Measurements from ENCODE around the gene ZNF14. TPM values are rescaled to one million over a fixed set of nuclear protein-coding genes. Genes with fewer than 3 reads are reported as not detected.
"Not testable (repeated sequence)": the region's sequence is repeated elsewhere in the genome, so short reads cannot be mapped to it uniquely, and the experiment has no call there.

The ZNF14 gene
- total RNA-seq, 1 experiment from 2014 or later = 2.3 TPM

DNA sequence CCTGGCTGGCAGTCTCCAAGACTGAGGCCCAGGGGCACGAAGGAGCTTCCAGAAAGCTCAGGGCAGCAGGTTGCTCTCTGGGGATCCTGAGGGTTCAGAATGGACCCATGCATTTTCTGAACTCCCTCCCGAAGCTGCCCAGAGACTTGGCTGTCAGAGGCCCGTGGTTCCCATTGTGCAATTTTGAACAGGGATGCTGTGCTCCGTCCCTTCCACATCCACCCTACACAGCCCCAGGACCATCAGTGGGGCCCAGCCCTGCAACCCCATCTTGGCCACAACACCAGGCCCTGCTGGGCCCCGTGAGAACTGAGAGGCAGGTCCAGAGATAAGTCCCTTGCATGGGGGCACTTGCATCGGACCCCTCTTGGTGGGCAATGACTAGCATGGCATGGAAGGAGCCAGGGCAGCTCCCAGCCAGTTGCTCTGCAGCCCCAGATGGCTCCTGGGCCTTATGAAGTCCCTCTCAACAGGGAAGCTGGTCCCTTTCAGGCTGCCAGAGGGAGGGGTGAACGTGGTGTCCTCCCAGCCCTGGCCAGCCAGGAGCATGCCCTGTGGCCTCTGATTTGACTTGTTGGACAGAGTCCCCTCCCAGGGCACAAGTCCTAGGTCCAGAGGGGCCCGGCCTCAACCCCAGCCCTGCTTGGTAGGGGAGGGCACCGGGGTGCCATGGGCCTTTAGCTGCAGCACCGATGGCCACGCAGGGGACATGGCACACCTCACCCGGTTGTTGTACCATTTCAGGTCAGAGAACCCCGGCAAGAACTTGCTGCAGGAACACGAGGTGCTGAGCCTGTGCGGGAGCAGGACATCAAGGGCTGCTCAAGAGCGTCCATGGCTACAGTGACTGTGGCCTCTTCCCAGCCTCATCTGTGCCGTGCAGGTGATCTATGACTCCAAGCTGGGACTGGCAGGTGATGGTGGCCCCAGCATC is 17.3 kb upstream of the ZNF14 start:
- DNase-seq = peak; percentile 38
- Histone ChIP-seq H3K4me3 (ENCODE audit: insufficient read depth, low read depth, low read length) (no peak overlapping the region), H3K27me3 (ENCODE audit: control insufficient read depth, insufficient read depth, low read length) (no peaks in the 10 kb centered on the region), H3K36me3 (replicated peaks; ENCODE audit: control insufficient read depth, insufficient read depth, low read length) (no peaks in the 10 kb centered on the region)

DNA sequence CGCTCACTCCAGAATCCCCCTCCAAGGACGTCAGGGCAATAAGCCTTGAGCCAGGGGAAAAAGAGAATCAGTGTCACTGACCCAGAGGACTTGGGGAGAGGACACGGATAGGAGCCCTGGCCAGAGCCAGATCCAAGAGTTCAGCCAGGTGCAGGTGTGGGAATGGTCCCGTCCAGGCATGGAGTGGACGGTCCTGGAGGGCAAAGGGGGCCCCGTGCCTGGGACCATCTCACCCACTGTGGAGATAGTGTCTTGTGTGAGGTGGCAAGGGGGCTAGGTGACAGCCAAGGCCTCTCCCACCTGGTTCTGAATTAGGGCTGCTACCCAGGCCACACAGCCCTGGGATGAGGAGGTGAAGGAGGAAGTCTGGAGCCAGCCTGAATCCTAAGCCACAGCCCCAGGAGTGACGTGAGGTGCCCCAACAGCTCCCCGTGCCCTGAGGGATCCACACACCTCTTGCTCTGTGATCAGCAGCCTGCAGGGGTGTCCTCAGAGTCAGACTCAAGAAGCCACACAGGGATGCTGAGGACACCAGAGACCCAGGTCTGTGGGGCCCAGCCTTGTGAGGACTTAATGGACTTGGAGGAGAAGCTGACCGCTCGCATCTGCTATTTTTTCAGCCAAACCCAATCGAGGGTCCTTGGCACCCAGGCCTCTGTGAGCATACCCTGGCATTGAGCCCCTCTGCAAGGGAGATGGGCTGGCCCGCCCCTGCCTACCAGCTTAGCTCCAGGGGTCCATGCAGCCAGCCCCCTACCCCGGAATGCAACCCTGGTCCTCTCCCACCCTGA is 16.4 kb upstream of the ZNF14 start:
- Histone ChIP-seq H3K36me3 (replicated peaks; ENCODE audit: control insufficient read depth, insufficient read depth, low read length) (no peaks in the 10 kb centered on the region), H3K27me3 (ENCODE audit: control insufficient read depth, insufficient read depth, low read length) (no peaks in the 10 kb centered on the region), H3K4me3 (ENCODE audit: insufficient read depth, low read depth, low read length) (no peak overlapping the region)
- DNase-seq = peak; percentile 44

DNA sequence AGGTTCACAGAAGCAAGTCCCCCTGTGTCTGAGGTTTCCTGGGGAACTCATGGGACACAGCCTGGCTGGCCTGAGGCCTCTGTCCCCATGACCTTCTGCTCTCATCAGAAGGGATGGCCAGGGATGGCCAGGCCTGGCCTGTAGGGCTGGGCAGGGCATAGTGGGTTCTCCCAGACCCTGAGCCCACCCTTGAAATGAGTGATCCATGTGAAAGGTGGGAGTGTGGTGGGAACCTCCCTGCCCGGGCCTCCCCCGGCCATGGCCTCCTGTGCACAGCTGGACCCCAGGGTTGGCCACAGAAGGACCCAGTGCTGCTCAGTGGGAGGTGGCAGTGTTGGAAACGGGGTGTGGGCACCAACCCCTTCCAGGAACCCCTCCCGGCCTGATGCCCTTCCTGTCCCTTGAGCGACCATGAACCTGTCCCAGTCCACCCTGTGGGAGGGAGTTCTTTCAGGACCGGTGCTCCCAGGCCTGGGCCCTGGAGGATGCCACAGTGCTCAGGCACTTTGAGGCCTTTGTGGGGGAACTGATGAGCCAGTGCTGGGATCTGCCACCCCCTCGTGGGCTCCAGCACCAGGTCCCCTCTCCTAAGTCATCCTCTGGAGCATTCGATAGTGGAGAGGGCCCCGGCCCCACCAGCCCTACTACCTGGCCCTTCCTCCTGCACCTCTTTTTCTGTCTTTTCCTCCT is 15.5 kb upstream of the ZNF14 start:
- peak; percentile 26 for DNase-seq
- no peak overlapping the region for H3K4me3 ChIP-seq (ENCODE audit: insufficient read depth, low read depth, low read length)
- H3K27me3 ChIP-seq (ENCODE audit: control insufficient read depth, insufficient read depth, low read length) = no peaks in the 10 kb centered on the region
- no peaks in the 10 kb centered on the region for H3K36me3 ChIP-seq (replicated peaks; ENCODE audit: control insufficient read depth, insufficient read depth, low read length)

DNA sequence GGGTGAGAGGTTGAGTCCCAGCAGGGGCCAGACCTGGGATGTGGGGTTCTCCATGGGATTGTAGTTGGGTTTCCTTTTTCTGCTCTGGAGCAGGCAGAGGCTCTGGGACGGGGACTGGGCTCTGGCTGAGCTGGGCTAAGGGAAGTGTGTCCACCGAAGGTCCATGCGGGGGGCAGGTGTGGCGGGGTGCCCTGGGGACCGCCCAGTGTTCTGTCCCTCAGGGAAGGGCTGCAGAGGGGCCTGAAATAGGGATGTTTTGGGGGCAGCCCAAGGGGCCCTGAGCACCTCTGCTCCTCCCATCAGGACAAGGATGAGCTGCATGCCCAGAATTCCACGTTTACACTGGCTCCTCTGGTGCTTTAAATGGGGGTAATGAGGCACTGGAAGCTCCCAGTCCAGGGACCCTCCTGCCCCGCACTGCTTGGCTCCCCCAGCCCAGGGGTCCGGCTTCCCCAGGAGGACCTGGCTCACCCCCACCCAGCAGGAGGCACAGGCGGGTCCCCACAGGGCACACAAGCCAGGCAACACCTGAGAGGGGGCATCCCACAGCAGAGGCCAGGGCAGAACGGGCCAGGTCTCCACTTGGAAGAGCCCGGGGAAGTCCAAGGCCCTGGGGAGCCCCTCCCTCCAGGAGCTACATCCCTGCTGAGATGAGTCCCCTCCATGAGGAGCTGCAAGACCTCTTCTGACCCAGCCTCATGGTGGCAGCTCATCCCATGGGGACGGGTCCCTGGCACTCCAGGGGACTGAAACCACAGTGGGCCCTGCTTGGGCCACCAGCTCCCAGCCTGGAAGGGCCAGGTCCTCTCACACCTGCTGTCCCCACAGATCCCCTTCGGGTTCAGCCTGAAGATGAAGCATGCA is 14.7 kb upstream of the ZNF14 start:
- DNase-seq = peak; percentile 49
- Histone ChIP-seq H3K27me3 (ENCODE audit: control insufficient read depth, insufficient read depth, low read length) (no peaks in the 10 kb centered on the region), H3K36me3 (replicated peaks; ENCODE audit: control insufficient read depth, insufficient read depth, low read length) (no peaks in the 10 kb centered on the region), H3K4me3 (ENCODE audit: insufficient read depth, low read depth, low read length) (no peak overlapping the region)

DNA sequence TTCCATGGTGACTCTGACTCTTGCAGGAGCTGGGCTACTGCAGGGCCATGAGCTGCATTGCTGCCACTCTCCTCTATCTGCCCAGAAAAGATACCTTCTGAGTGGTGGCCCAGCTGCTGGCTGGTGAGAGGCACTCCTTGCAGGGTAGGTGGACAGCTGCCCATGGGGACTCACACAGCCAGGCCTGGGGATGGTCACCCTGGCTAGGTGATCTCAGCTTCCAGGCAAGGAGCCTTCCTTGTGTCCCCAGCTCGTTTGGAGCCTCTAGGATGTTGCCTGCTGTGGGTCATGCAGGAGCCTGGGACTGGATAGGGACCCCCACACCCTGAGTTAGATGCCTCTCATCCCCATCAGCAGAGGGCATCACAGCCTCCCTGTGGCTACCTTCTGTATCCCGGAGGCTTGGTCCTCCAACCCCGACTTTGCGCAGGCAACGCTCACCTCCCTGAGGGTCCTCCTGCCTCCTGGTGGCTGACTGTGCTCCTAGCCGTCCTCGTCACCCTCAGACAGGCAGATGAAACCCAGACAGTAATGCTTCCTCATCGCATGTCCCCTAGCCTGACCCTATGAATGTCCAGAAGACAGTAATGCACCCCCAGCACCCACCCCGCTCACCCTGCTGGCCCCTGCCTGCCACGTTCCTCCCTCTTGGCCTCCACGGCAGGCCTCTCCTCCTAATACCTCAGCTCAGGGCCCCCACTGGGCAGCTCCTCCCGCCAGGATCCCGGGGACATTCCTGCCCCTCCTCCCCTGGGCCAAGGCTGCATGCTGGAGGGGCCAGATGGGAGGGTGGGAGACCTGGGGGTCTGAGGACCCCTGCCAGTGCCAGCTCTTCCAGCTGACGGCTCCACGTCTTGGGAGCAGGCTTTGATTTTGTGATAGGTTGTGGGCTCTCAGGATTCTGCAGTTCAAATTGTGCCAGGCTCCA is 13.6 kb upstream of the ZNF14 start:
- H3K36me3 ChIP-seq (replicated peaks; ENCODE audit: control insufficient read depth, insufficient read depth, low read length) = no peaks in the 10 kb centered on the region
- H3K4me3 ChIP-seq (ENCODE audit: insufficient read depth, low read depth, low read length) = no peak overlapping the region
- no peaks in the 10 kb centered on the region for H3K27me3 ChIP-seq (ENCODE audit: control insufficient read depth, insufficient read depth, low read length)
- DNase-seq = peak; percentile 80

DNA sequence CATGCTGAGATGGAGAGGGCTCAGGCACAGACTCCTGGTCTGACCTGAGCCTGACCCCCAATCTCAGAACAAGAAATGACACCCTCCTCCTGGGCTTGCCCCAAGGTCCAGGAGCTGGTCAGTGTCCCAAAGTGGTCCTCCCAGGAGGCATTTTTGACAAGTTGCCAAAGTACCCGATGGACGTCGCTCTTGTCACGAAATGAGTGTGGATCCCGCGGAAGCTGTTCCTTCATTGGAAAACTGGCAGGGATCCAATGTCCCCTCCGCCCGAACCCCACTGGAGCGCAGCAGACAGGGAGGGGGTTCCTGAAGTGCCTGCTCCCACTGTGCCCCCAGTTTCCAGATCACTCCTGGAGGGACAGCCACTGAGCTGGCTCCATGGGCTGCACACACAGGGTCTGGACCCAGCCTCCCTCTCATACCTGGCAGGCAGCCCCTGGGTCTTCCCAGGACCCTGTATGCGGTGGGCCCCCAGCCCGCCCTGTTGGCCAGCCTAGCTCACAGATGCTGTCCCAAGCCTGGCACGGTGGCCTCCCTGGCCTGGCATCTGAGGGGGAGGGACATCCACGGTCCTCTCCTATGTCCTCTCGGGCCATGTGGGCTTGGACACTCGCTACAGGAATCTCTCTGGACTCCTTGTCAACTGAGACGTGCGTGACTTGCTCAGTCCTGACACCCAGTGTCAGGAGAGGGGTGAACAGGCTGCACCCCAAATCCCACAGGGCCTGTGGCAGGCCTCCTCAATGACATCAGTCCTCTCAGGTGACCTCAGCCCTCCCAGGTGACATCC is 12.8 kb upstream of the ZNF14 start:
- peak; percentile 53 for DNase-seq
- Histone ChIP-seq H3K4me3 (ENCODE audit: insufficient read depth, low read depth, low read length) (no peak overlapping the region), H3K27me3 (ENCODE audit: control insufficient read depth, insufficient read depth, low read length) (no peaks in the 10 kb centered on the region), H3K36me3 (replicated peaks; ENCODE audit: control insufficient read depth, insufficient read depth, low read length) (no peaks in the 10 kb centered on the region)

DNA sequence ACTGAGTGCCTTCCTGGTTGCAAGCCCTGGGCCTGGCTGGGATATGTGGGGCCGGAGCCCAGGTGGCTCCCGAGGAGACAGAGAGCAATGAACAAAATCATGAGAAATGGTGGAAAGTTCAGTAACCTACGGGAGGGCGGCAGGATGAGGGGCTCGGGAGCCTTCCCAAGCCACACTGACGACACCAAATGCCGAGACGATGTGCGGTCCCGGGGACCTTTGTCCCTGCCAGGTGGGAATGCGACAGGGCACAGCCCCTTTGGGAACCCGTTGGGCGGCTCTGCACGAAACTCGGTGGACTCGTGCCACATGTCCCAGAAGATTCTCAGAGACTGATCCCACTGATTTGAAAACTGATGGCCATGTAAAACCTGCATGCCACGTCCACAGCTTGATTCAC is 11.7 kb upstream of the ZNF14 start:
- Histone ChIP-seq H3K36me3 (replicated peaks; ENCODE audit: control insufficient read depth, insufficient read depth, low read length) (no peaks in the 10 kb centered on the region), H3K27me3 (ENCODE audit: control insufficient read depth, insufficient read depth, low read length) (no peaks in the 10 kb centered on the region), H3K4me3 (ENCODE audit: insufficient read depth, low read depth, low read length) (no peak overlapping the region)
- peak; percentile 39 for DNase-seq

DNA sequence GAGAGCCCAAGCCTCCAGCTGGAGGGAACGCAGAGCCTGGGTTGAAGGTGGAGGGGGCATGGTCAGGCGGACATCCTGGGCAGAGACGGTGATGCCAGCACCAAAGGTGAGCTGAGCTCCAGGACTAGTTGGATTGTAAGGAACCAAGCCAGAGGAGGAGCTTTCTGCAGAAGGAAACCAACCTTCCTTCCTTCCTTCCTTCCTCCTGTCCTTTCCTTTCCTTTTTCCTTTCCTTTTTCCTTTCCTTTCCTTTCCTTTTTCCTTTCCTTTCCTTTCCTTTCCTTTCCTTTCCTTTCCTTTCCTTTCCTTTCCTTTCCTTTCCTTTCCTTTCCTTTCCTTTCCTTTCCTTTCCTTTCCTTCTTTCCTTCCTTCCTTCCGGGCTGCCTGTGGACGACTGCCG is 11.0 kb upstream of the ZNF14 start:
- not testable (repeated sequence) for H3K4me3 ChIP-seq (ENCODE audit: insufficient read depth, low read depth, low read length); DNase-seq; H3K36me3 ChIP-seq (replicated peaks; ENCODE audit: control insufficient read depth, insufficient read depth, low read length); H3K27me3 ChIP-seq (ENCODE audit: control insufficient read depth, insufficient read depth, low read length)

DNA sequence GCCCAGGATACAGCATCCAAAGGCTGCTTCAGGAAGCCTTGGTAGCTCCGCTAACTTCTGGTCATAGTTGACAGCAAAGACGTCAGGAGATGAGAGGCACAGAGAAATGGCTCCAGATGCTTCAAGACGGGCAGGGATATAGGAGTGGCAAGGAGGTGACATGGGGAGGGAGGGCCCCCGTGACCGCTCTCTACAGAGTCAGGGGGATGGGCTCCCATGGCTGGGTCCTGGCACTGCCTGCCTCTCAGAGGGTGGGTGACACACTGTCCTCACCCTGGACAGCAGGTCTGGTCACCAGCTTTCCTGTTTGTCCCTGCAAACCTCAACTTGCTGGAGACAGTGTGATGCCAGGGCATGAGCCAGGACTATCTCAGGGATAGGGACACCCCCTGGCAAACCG is 10.3 kb upstream of the ZNF14 start:
- DNase-seq = peak; percentile 21
- Histone ChIP-seq H3K27me3 (ENCODE audit: control insufficient read depth, insufficient read depth, low read length) (no peaks in the 10 kb centered on the region), H3K36me3 (replicated peaks; ENCODE audit: control insufficient read depth, insufficient read depth, low read length) (no peaks in the 10 kb centered on the region), H3K4me3 (ENCODE audit: insufficient read depth, low read depth, low read length) (no peak overlapping the region)

DNA sequence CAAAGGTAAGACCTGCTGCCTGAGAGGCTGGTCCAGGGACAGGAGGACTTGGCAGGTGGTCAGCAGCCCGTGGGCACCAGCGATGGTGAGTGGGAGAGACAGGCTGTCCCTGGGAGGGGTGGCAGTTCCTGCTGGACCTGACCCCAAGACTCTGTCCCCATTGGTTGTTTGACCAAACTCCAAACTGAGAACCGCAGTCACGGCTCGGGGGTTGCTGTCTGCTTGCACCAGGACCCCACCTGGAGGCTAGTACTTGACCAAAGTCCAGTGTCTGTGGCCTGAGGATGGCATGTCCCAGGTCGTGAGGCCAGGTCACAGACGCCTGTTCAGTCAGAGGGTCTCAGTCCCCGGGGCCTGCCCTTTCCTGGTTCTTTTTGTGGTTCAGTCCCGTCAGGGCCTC is 9.9 kb upstream of the ZNF14 start:
- Histone ChIP-seq H3K36me3 (replicated peaks; ENCODE audit: control insufficient read depth, insufficient read depth, low read length) (no peaks in the 10 kb centered on the region), H3K27me3 (ENCODE audit: control insufficient read depth, insufficient read depth, low read length) (no peaks in the 10 kb centered on the region), H3K4me3 (ENCODE audit: insufficient read depth, low read depth, low read length) (no peak overlapping the region)
- DNase-seq = peak; percentile 17

DNA sequence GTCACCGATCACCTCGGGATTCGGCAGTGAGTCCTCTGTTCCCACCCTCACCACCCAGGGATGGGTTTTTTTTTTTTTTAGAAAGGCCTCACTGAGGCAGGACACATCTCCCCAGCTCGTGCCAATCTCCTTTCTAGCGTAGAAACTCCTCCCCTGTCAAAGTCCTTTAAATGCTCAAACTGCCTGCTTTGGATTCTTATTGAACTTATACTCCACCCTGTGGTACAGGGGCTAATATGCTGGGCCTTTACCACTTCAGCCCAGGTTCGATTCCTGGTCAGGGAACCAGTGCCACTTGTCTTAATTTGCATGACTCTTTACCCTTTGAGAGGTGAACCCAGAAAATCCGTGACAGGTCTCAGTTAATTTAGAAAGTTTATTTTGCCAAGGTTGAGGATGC is 8.3 kb upstream of the ZNF14 start:
- Histone ChIP-seq H3K4me3 (ENCODE audit: insufficient read depth, low read depth, low read length) (no peak overlapping the region), H3K27me3 (ENCODE audit: control insufficient read depth, insufficient read depth, low read length) (no peaks in the 10 kb centered on the region), H3K36me3 (replicated peaks; ENCODE audit: control insufficient read depth, insufficient read depth, low read length) (no peaks in the 10 kb centered on the region)
- peak; percentile 28 for DNase-seq

DNA sequence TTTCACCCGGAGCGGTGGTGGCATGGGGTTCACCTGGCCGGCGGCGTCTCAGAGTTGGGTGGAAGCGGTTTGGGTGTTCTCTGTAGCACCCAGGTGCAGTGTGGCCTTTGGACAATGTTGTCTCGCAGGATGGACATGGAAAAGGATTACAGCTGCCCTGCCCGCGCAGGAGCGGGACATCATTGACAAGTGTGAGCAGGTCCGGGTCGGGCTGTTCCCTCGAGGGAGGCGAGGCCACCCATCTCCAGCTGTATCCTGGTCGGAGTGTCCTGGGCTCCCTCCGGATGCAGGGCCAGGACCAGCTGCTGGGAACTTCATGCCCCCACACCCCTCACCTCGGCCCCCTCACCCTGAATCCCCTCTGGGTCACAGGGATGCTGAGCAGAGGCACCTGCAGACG is 7.8 kb upstream of the ZNF14 start:
- no peaks in the 10 kb centered on the region for H3K36me3 ChIP-seq (replicated peaks; ENCODE audit: control insufficient read depth, insufficient read depth, low read length)
- no peaks in the 10 kb centered on the region for H3K27me3 ChIP-seq (ENCODE audit: control insufficient read depth, insufficient read depth, low read length)
- peak; percentile 36 for DNase-seq

More for the DNA sequence above, 7.8 kb upstream of the ZNF14 start:
- H3K4me3 ChIP-seq (ENCODE audit: insufficient read depth, low read depth, low read length) = no peak overlapping the region
